HG03066 (cell line): ENCODE data around the gene OR1L4.

ENCODE experiments used
- ATAC-seq: cut with Tn5 transposase; IDR thresholded peaks from one replicate; pipeline ENCODE4 v1.9.1; 2021; ENCODE audit warnings: low read depth; ENCODE audit not compliant: unreplicated experiment

Gene OR1L4

GRCh38 chr9:122723690-122724089, at the start of gene OR1L4:
OR1L4 (plus strand) TSS chr9:122723990; CDS start chr9:122723990, 0 bp downstream.
- no peak for ATAC-seq

DNA sequence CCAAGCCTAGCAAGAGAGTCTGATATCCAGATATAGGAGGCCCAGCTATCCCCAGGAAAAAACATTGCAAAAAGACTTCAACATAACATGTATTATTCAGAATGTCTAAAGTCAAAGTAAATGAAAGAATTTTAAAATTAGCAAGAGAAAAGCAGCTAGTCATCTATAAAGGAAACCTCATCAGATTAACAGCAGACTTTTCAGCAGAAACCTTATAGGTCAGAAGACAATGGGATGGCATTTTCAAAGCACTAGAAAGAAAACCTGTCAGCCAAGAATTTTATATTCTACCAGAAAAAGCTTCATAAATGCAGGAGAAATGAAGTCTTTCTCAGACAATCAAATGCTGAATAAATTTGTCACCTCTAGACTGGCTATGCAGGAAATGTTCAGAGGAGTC, 38.9 kb upstream of the OR1L4 start:
- no peak for ATAC-seq

GRCh38 chr9:122695696-122696095, 28.1 kb upstream of the OR1L4 start:
- no peak for ATAC-seq

- ATAC-seq, result no peak
These were observed 5.8 kb upstream of the OR1L4 start for GRCh38 chr9:122718038-122718437.

GRCh38 chr9:122719218-122719617, 4.6 kb upstream of the OR1L4 start:
- ATAC-seq, result no peak

DNA sequence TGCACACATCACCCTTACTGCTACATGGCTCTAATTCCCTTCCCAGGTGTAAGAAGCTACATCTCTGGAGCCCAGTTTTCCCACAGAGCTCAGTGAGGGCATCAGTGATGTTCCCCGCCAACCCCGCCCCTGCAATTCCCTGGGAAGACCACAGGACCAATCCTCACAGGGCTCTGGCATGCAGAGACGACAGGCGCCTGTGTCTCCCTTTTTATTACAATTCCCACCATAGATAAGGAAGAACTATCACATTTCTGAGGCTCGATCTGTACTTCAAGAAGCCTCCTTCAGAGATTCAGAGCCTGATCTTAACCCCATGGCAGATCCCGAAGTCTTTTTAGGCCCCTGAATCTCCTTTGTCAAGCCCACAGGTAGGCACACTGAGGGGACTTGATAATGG, 18.2 kb downstream of the OR1L4 start, which contains the start of gene OR1L6:
Gene OR1L6 (plus strand): TSS at position 301 of the 400 bp plus-strand sequence. CDS start 7,545 bp downstream, outside the sequence.
- ATAC-seq, result no peak

DNA sequence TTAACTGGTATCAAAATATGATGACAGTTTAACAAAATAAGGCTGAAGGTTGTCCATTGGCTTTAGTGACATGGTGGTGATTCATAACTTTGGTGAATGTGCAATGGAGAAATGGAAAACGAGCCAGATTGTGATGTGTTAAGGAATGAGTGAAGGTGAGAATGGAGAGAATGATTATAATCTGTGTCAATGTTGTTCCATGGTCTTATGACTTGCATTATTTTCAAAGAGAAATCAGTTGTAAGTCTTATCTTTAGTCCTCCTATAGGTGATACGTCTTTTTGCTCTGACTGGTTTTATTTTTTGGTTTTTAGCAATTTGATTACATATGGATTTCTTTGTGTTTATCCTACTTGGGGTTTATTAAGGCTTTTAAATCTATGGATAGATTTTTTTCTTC, 31.0 kb downstream of the OR1L4 start:
- no peak for ATAC-seq

DNA sequence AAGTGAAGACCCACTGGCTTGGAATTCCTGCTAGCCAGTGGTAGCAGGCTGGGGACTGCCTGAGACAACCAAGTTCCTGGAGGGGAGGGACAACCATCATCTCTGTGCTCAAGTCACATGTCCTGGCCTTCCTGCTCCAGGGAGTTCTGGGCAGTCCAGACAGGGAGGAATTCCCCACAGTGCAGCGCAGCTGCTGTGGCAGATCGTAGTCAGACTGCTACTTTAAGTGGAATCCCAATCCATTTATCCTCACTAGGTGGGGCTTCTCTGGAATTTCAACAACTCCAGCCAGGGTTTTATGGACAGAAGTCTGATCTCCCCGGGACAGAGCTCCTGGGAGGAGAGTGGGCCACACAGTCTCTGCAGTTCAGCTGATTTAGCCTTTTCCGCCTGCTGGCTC, 44.0 kb downstream of the OR1L4 start:
- no peak for ATAC-seq
